Measurements from ENCODE around the gene RUBCNL.

RUBCNL gene

DNA sequence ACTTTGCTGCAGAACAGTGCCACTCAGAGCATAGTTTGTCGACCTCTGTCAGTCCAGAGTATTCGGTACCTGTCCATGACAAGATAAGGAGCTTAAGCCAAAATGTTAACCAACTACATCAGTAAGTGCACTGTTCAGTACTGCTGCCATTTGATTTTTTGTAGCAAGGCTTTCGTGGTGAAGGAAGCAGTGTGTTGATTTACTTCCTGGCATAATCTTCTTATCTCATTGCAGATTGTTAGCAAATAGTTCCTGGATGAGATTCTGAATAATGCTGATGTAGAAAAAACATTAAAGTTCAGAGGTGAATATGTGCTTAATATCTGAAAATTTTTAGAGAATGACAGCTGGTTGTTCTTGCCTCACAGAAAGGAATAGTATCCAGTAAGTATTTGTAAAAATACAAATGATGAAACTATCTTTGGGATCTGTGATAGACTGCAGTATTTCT, 89.7 kb downstream of the RUBCNL start:
- FAIRE-seq = no peak

GRCh38 chr13:46296921-46297320, 90.1 kb downstream of the RUBCNL start:
- no peak for FAIRE-seq

DNA sequence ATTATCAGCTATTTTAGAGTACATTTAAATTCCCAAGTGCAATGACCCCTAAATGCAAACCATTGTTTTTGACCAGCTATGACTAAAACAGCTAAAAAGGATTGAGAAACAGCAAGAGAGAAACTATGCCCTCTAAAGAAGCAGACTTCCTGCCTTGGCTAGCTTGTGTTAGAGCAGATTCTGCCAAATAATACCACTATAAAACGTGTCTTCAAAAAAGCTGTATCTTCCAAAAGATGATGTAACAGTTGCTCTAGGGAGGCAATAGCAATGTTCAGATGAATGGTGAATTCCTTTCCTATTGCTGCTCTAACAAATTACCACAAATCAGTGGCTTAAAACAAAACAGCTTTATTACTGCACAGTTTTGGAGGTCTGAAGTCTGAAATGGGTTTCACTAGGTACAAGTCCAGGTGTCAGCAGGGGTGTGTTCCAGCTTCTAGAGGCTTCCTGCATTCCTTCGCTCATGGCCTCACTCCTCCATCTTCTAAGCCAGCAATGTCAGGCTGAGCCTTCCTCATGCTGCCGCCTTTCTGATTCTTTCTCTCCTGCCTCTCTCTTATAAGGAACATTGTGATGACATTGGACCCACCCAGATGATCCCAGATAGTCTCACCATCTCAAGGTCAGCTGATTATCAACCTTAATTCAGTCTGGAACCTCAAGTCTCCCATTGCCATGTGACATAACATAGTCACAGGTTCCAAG, 90.8 kb downstream of the RUBCNL start:
- no peak for FAIRE-seq

- no peak for FAIRE-seq
These were observed 91.4 kb downstream of the RUBCNL start for GRCh38 chr13:46295491-46296114.

DNA sequence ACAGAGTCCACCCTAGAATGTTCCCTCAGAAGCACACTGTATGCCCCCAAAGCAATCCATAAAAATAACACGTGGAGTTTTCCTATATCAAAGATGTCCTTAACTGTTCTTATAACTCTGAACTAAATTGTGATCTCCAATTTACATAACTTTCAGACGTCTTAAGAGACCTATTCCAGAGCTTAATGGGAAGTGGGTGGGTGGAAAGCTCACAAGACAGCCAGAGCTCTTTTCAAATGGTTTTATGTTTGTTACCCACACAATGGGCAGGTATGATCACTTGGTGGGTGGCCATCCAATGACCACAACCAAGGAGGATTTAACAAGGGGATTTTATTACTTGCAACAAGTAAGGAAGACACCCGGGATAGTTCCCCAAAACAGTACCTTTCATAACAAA, 93.6 kb downstream of the RUBCNL start:
- FAIRE-seq = no peak

All from islet of Langerhans (tissue), 1 donor.